Spleen (tissue), 11 donors: ENCODE data around the gene OSBPL10. TPM values are rescaled to one million over a fixed set of nuclear protein-coding genes. Genes with fewer than 3 reads are reported as not detected.

Experiments used
- DNase-seq: peaks from one replicate; pipeline ENCODE4 v3.0.0-alpha.2; 2020
- H3K27ac ChIP-seq, 8 donors: fragments of 200-600 bp; sonication (generic) in 7 of 8; 1 replicate in 4 of 8; 2 replicates in 4 of 8; pipeline versions ENCODE4 v1.5.0 to v1.8.0; 2016 to 2021; ENCODE audit warnings: inconsistent platforms in 4 of 8, mild to moderate bottlenecking in 4 of 8, moderate library complexity in 1 of 8
- H3K27me3 ChIP-seq, 7 donors: fragments of 200-600 bp; sonication (generic) in 6 of 7; replicated peaks in 1 of 7; 1 replicate in 4 of 7; 2 replicates in 3 of 7; pipeline versions ENCODE4 v1.5.0 to v1.8.0; 2016 to 2021; ENCODE audit warnings: inconsistent platforms in 3 of 7, mild to moderate bottlenecking in 1 of 7
- H3K36me3 ChIP-seq, 6 donors: fragments of 200-600 bp; sonication (generic) in 5 of 6; 1 replicate in 4 of 6; 2 replicates in 2 of 6; pipeline versions ENCODE4 v1.5.0 to v1.8.0; 2016 to 2021; ENCODE audit warnings: inconsistent platforms in 2 of 6
- H3K4me1 ChIP-seq, 6 donors: fragments of 200-600 bp; sonication (generic) in 5 of 6; 1 replicate in 3 of 6; 2 replicates in 3 of 6; pipeline versions ENCODE4 v1.5.0 to v1.8.0; 2016 to 2021; ENCODE audit warnings: inconsistent platforms in 3 of 6
- H3K4me3 ChIP-seq, 8 donors: fragments of 200-600 bp; sonication (generic) in 7 of 8; 1 replicate in 4 of 8; 2 replicates in 4 of 8; pipeline versions ENCODE4 v1.5.0 to v1.8.0; 2016 to 2021; ENCODE audit warnings: inconsistent platforms in 4 of 8, mild to moderate bottlenecking in 4 of 8, moderate library complexity in 2 of 8
- H3K9me3 ChIP-seq, 8 donors: fragments of 200-600 bp; sonication (generic) in 7 of 8; 1 replicate in 4 of 8; 2 replicates in 4 of 8; pipeline versions ENCODE4 v1.5.0 to v1.8.0; 2016 to 2021; ENCODE audit warnings: inconsistent platforms in 4 of 8
- POLR2A ChIP-seq, 3 donors: fragments of 450-650 bp; IDR thresholded peaks; one replicate each; pipeline ENCODE4 v1.5.1; 2017; ENCODE audit warnings: antibody characterized with exemption in 3 of 3, mild to moderate bottlenecking in 1 of 3
- POLR2AphosphoS5 ChIP-seq, 3 donors: sonication (generic); formaldehyde crosslinking; IDR thresholded peaks; one replicate each; pipeline ENCODE4 v1.5.1; 2017; ENCODE audit warnings: antibody characterized with exemption in 3 of 3
- WGBS, 5 donors: extraction: QIAGEN DNeasy Blood & Tissue Kit in 3 of 5; methylation state at CpG; one replicate each; pipeline versions ENCODE4 v1.1.5 to v1.1.7; 2013 to 2018; 5-methylcytosine and 5-hydroxymethylcytosine counted together
- intact Hi-C: fragments of 100-400 bp; cut with DNase I; formaldehyde crosslinking; loops from one replicate; pipeline ENCODE4 v1.15.0; 2023; ENCODE audit warnings: low total_unique reads
- polyA plus RNA-seq, 3 donors: library from polyadenylated mRNA; stranded (reverse); fragments of 200-250 nt; gene quantifications; one replicate each; pipeline ENCODE4 v1.2.1, GENCODE V29; 2013
- total RNA-seq, 7 donors: library from RNA; depleted of rRNA in 3 of 7; stranded (reverse); fragments of >200 nt in 3 of 7; fragmentation: NEBNext Ultra II Directional in 4 of 7; extraction: Animal tissue kit (Norgen Biotek cat#: 25700) in 4 of 7; gene quantifications; one replicate each; pipeline versions ENCODE4 v1.1.0 to v1.2.1, GENCODE V29; 2016 to 2021
- TF ChIP-seq, protein P1 (sequence below), 11 experiments: fragments of 200-600 bp in 7 of 11; fragments of 450-650 bp in 4 of 11; sonication (generic) in 4 of 11; IDR thresholded peaks in 8 of 11; conservative IDR thresholded peaks in 3 of 11; 1 replicate in 7 of 11; 2 replicates in 4 of 11; pipeline versions ENCODE4 v1.4.0 to v1.8.0; 2016 to 2021; ENCODE audit warnings: antibody characterized with exemption in 11 of 11, inconsistent platforms in 4 of 11, mild to moderate bottlenecking in 1 of 11
- donor health status: healthy with polysubstance abuse.
- donor health status: DM: no; HTN: no; CAD: no; lungs with moderate emphysema.
- donor health status: DM: no; HTN: no; CAD: no.
- donor health status: Bipolar disorder and iron deficiency.
- donor health status: healthy.
- donor health status: DM: no; HTN: no; CAD: no.
- donor health status: DM: yes; HTN: yes; CAD: no.

The OSBPL10 gene
- total and polyA plus RNA-seq, 10 donors: 3.8 to 95.1 (median 56.5) TPM

DNA sequence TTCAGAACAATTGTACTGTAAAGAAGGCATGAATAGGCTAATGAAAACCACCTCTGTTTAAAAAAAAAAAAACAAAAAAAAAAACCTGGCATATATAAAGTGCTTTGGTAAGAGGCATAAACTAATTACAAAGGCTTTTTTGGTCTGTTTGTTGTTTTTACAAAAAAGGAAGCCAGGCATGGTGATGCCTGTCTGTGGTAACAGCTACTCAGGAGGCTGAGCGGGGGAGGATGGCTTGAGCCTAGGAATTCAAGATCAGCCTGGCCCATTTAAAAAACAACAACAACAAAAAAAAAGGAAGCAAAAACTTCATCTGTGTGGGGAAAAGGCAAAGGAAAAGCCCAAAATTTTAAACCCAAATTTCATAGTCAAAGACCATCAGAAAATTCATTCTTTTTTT lies 47.0 kb downstream of the OSBPL10 start:
- H3K27ac ChIP-seq: peak overlapping the region in 4 of 8 donors; percentile 20 to 58 (median 26)
- H3K4me3 ChIP-seq: no peak overlapping the region
- WGBS, 5 donors: 36 to 59% (median 55%) methylated on average over 1 of the region's 1 CpG
- TF ChIP-seq POLR2A (IDR thresholded peaks at IDR 0.05) (no peak), POLR2AphosphoS5 (IDR thresholded peaks at IDR 0.05) (no peak)
- TF ChIP-seq, protein P1, sequence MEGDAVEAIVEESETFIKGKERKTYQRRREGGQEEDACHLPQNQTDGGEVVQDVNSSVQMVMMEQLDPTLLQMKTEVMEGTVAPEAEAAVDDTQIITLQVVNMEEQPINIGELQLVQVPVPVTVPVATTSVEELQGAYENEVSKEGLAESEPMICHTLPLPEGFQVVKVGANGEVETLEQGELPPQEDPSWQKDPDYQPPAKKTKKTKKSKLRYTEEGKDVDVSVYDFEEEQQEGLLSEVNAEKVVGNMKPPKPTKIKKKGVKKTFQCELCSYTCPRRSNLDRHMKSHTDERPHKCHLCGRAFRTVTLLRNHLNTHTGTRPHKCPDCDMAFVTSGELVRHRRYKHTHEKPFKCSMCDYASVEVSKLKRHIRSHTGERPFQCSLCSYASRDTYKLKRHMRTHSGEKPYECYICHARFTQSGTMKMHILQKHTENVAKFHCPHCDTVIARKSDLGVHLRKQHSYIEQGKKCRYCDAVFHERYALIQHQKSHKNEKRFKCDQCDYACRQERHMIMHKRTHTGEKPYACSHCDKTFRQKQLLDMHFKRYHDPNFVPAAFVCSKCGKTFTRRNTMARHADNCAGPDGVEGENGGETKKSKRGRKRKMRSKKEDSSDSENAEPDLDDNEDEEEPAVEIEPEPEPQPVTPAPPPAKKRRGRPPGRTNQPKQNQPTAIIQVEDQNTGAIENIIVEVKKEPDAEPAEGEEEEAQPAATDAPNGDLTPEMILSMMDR (IDR thresholded peaks at IDR 0.05 in 8 of 11, conservative IDR thresholded peaks at IDR 0.05 in 3 of 11): no peak
- H3K4me1 ChIP-seq: peaks cover 12 to 82% (median 40%) of the 10 kb centered on the region in 6 donors
- H3K27me3 ChIP-seq: no peaks in the 10 kb centered on the region
- H3K36me3 ChIP-seq: no peaks in the 10 kb centered on the region
- DNase-seq: no peak
- H3K9me3 ChIP-seq: no peaks in the 10 kb centered on the region
- intact Hi-C loops: no loop called here

DNA sequence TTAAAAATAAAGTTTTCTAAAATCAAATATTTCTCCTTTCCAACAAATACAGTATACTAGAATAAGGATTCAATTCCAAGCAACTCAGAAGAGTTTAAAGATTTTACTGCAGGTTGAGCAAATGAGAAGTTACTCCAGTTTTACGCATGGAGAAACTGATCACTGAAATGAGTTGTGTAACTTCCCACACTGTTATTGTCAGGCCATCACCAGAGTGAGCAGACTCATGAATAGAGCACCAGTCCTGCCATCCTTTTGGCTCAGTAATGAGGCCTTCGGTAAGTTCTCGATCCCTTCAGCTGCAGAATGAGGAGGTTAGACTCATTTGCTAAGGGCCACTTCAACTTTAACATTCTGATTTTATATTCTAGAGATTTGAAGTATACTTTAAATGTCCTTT lies 48.1 kb downstream of the OSBPL10 start:
- Histone ChIP-seq H3K4me3 (no peak overlapping the region), H3K4me1 (peaks cover 12 to 88% (median 44%) of the 10 kb centered on the region in 6 donors), H3K27ac (peak overlapping the region in 5 of 8 donors; percentile 5 to 58 (median 20)), H3K36me3 (no peaks in the 10 kb centered on the region), H3K27me3 (no peaks in the 10 kb centered on the region), H3K9me3 (no peaks in the 10 kb centered on the region)
- 70 to 87% (median 79%) methylated on average over 3 of the region's 3 CpGs for WGBS, 5 donors
- intact Hi-C loops: no loop called here
- DNase-seq: no peak
- TF ChIP-seq POLR2AphosphoS5 (IDR thresholded peaks at IDR 0.05): no peak
- TF ChIP-seq, protein P1 (IDR thresholded peaks at IDR 0.05 in 8 of 11, conservative IDR thresholded peaks at IDR 0.05 in 3 of 11): no peak
- TF ChIP-seq POLR2A (IDR thresholded peaks at IDR 0.05): no peak

DNA sequence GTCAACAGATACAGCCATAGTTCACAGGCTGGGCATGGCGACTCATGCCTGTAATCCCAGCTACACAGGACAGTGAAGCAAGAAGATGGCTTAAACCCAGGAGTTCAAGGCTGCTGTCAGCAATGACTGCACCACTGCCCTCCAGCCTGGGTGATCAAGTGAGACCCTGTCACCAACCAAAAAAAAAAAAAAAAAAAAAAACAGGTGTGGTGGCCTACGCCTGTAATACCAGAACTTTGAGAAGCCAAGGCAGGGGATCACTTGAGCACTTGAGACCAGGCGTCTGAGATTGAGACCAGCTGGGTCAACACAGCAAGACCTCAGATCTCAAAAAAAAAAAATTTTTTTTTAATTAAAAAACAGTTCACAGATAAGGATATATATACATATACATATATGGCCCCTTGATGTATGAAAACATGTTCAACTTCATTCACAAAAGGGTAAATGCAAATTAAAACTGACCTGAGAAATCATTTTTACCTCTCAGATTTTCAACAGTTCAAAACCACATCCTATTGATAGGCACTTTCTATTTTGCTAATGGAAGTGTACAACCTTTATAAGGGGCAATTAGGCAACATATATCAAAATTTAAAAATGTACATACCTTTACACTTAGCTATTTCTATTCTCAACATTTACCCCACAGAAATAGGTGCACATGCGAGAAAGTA lies 51.1 kb downstream of the OSBPL10 start:
- H3K36me3 ChIP-seq: no peaks in the 10 kb centered on the region
- 67 to 86% (median 82%) methylated on average over 4 of the region's 4 CpGs for WGBS, 5 donors
- TF ChIP-seq, protein P1 (IDR thresholded peaks at IDR 0.05 in 8 of 11, conservative IDR thresholded peaks at IDR 0.05 in 3 of 11): no peak
- no peak for TF ChIP-seq POLR2AphosphoS5 (IDR thresholded peaks at IDR 0.05)
- TF ChIP-seq POLR2A (IDR thresholded peaks at IDR 0.05): no peak
- H3K9me3 ChIP-seq: no peaks in the 10 kb centered on the region
- no peak overlapping the region for H3K4me3 ChIP-seq
- no peaks in the 10 kb centered on the region for H3K27me3 ChIP-seq
- intact Hi-C loops: no loop called here
- DNase-seq: no peak
- peak overlapping the region in 3 of 8 donors; percentile 3 to 31 (median 4) for H3K27ac ChIP-seq
- peaks cover 8 to 91% (median 48%) of the 10 kb centered on the region in 6 donors for H3K4me1 ChIP-seq

DNA sequence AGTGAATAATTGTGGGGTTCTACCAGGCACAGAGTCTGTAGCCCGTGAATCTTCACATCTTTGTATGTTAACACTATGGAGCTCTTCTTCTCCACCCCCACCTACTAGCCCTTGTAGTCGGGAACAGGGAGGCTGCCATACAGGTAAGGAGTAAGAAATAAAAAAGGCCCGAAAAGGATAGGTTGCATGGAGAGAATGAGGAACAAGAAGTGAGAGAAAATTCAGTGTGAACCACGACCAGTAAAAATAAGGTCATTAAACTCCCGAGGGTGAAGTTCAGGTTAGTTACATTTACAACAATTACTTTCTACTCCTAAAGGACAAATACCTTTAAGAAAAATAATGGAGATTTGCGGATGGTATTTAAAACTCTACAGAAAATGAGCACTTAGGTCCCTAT lies 53.3 kb downstream of the OSBPL10 start:
- no peak for TF ChIP-seq POLR2AphosphoS5 (IDR thresholded peaks at IDR 0.05)
- TF ChIP-seq, protein P1 (IDR thresholded peaks at IDR 0.05 in 8 of 11, conservative IDR thresholded peaks at IDR 0.05 in 3 of 11): no peak
- TF ChIP-seq POLR2A (IDR thresholded peaks at IDR 0.05): no peak
- 63 to 73% (median 68%) methylated on average over 6 of the region's 6 CpGs for WGBS, 5 donors
- no peaks in the 10 kb centered on the region for H3K27me3 ChIP-seq
- H3K9me3 ChIP-seq: no peaks in the 10 kb centered on the region
- H3K4me1 ChIP-seq: peaks cover 3 to 85% (median 35%) of the 10 kb centered on the region in 6 donors
- peak overlapping the region in 6 of 8 donors; percentile 22 to 69 (median 42) for H3K27ac ChIP-seq
- no peak for DNase-seq
- H3K4me3 ChIP-seq: no peak overlapping the region
- H3K36me3 ChIP-seq: no peaks in the 10 kb centered on the region
- intact Hi-C loops: no loop called here
